HL-60/S4 treated with retinoic acid at 250 ng/mL for 4 days and 3 days (cell line): ENCODE measurements around the gene WDR86.

ENCODE experiments used
- in situ Hi-C: fragments of 300-500 bp; cut with MboI; formaldehyde crosslinking; loops from 2 replicates; pipeline ENCODE4 v1.7.0; 2022; ENCODE audit warnings: low sequenced_read_pairs

Gene WDR86

GRCh38 chr7:151393031-151393977 lies 16.5 kb downstream of the WDR86 start:
- in situ Hi-C loops: no loop called here

GRCh38 chr7:151392426-151392825 lies 17.4 kb downstream of the WDR86 start:
- in situ Hi-C loops: no loop called here

DNA sequence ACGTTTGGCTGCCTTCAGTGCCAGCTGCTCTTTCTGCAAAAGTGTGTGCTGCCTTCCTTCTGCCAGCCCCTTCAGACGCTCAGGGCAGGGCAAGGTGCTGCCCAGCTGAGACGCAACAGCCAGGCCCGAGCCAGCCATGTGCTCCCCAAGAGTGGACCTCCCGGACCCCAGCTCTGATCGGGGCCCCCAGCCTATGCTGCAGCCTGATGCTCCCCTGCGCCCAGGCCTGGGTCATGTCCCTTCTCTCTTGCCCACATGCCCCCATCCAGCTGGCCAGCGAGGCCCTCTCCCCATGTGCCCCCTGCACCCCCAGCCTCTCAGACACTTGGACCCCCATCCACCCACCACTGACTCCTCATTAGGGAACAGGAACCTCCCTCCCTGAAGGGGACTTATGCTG lies 17.8 kb downstream of the WDR86 start:
- in situ Hi-C loops: no loop called here

- in situ Hi-C loops: no loop called here
Measured at GRCh38 chr7:151391358-151391730, 18.5 kb downstream of the WDR86 start.

DNA sequence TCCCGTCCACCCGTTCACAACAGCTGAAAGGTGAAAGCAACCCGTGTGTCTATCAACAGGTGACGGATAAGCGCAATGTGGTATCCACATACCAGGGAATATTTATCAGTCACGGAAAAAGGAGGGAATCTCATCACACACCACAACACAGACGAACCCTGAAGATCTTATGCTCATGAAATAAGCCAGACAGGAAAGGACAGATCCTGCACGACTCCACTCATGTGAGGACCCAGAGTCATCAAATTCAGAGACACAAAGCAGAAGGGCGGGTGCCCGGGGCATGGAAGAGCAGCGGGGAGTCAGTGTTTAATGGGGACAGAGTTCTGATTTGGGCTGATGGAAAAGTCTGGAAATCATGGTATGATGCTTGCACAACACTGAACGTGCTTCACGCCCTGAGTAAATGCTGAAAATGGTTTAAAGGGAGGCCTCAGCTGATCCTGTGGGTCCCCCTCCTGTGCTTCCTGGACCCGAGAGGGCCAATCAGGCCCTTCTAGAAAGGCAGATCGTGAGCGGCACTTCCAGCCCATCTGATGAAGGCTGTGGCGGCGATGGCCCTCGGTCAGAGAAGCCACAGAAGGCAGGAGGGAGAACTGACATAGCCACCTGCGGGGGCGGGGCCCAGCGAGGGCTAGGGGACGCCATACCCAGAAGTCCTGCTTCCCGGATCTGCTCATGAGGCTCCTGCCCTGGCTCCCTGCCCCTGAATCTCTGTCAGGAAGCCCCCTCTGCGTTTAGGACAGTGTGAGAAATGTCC lies 19.1 kb downstream of the WDR86 start:
- in situ Hi-C loops: no loop called here

GRCh38 chr7:151389768-151390597 lies 19.9 kb downstream of the WDR86 start:
- in situ Hi-C loops: no loop called here

GRCh38 chr7:151389096-151389767 lies 20.6 kb downstream of the WDR86 start:
- in situ Hi-C loops: no loop called here

DNA sequence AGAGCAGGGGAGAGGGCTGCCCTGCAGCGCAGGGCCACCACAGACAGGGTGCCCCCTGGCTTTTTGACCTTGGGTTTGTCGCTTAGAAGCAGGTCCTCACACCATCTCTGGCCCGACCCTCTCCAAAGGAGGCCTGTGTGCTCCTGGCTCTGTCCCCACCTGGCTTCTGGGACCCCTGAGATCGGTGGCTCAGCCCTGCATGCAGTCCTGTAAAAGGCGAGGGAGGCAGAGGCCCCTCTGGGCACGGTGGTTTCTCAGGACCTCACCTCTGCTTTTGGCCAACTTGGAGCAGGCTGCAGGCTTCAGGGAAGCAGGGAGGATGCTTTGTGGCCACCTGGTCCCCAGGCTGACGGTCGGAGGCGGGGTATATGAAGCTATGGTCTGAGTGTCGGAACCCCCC lies 21.4 kb downstream of the WDR86 start:
- in situ Hi-C loops: no loop called here

DNA sequence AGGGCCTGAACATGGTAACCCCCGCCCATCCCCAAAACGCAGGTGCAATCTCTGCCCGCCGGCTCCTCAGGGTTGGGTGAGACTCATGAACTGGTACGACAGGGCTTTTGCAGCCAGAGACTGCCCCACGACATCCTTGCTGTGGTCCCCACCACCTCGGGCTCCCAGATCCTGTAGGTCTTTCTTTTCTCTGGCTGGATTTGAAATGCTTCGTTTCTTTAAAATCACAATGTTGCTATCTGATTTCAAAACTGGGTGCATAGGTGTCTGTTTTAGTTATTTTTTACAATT lies 21.9 kb downstream of the WDR86 start:
- in situ Hi-C loops: no loop called here

DNA sequence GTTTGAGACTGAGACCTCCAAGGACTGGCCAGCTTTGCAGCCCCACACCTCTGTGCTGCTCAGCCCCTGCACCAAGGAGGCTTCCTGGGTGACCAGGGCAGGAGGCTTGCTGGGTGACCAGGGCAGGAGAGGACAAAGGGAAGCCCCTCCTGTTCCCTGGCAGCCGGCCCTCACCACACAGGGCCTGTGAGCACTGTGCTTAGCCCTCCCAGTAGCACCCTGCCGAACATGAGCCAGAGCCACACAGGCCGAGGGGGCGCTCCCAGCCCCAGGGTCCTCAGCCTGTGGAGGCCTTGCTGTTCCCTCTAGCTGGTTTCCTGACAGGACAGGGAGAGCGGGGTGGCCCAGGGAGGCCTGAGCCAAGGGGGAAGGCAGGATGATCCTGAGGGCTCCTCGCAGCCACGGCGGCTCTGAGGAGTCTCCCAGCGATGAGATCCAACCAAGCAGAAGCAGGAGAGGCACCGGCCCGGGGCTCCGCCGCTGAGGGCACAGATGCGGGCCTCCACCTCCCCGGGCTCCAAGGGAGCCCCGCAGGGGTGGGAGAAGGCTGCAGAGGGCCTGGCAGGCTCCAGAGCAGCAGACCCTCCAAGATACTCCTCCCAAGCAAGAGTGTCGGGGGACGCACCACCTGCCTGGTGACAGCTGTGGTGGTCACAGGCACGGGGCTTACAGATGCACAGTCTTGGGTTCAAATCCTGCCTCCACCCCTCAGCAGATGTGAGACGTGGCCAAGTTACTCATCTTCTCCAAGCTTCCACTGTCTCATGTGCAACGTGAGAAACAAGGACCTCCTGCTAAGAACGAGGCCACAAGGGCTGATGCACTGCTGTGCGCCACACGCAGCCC lies 22.5 kb downstream of the WDR86 start:
- in situ Hi-C loops: no loop called here

DNA sequence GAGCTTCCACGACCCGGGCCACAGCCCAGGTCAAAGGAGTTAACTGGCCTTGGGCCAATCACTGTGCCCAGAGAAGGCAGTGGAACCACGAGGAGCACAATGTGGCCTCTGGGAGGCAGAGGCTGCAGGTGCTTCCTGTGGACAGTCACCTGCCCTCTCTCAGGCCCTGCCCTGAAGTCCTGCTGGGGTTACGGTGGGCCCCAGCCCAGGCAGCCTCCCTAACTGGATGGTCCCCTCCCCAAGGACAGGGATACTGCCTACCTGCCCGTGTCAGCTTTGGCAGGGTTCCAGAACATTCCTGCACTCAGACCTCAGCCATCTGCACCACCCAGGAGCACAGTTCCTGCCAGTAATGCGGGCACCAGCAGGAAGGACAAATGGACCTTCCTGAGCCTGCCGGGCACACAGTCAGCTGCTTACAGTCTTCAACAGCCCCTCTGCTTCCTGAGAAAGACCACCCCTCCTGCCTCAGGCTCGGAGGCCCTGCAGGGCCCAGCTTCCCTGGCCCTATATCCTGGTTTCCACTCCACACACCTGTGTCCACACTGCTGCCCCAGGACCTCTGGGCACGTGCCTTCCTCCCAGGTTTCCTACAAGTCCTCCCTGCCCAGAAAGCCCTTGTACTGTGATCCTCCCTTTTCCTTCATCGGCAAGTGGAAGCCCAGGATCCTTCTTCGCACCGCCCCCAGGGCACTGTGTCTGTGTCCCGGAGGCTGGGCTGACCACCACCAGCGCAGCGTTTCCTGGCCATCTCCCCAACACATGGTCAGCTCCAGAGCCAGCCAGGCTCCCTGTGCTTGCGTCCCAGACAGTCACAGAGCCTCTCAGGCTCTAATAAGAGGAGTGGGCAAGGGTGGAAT lies 23.3 kb downstream of the WDR86 start:
- in situ Hi-C loops: no loop called here

DNA sequence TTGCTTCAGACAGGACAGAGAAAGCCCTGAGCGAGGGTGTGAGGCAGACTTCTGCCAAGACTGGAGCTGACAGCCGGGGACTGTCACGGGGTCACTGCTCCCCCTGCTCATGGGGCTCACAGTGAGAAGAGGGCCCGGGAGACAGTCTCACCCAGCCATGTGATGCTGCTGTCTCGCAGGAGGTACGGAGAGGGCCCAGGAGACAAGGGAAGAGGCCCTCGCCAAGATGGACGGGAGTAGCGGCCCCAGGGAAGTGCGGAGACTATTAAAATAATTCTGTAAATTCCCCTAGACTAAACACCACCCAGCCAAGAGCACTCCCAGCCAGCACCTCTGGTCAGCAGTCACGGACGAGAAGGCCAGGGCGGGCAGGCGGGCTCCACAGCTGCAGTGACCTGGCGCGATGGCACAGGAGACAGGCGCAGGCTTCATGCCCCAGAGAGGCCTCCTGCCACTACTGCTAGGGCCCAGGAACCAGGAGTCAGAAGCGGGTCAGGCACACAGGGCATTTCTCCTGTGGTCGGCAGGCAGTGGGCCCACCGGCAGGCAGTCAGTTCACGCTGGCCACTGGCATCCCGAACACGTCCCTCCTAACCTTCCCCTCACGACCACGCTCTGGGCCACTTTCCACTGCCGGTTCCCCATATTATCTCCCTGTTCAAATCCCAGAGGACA lies 24.1 kb downstream of the WDR86 start:
- in situ Hi-C loops: no loop called here

DNA sequence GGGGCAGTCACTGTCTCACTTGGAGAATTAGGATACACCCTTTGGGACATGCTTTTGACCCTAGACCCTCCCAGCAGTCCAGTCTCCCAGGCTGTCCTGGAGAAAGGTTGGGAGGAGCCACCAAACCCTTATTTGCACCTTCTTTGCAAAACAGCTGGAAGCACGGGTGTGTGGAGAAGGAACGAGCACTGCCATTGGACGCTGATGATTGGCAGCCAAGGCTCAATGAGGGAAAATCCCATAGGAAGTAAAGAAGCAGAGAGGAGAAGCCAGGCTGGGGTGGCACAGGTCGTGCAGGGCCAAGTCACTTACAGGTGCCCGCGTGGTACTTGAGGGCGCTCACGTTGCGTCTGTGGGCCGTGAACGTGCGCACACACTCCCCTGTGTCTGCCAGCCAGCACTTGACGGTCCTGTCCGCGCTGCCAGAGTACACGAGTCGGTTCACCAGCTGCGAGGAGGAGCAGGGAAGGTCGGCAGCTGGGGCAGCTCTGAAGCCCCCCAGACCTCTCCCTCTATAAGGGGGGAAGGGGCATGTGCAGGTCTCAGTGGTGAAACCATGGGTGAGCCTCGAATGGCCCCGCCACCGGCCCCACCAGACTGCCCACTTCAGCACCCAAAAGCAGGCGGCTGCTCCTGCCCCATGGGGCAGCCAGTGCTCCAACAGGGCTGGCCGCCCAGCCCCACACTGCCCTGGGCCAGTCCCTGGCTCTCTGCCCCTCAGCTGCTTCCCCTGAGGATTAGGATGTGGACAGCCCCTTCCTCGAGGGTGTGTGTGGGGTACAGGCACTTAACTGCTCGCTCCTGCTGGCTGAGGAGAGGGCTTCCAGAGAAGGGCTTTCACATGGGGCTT lies 24.8 kb downstream of the WDR86 start:
- in situ Hi-C loops: no loop called here

- in situ Hi-C loops: no loop called here
Measured at GRCh38 chr7:151384352-151384697, 25.5 kb downstream of the WDR86 start.

DNA sequence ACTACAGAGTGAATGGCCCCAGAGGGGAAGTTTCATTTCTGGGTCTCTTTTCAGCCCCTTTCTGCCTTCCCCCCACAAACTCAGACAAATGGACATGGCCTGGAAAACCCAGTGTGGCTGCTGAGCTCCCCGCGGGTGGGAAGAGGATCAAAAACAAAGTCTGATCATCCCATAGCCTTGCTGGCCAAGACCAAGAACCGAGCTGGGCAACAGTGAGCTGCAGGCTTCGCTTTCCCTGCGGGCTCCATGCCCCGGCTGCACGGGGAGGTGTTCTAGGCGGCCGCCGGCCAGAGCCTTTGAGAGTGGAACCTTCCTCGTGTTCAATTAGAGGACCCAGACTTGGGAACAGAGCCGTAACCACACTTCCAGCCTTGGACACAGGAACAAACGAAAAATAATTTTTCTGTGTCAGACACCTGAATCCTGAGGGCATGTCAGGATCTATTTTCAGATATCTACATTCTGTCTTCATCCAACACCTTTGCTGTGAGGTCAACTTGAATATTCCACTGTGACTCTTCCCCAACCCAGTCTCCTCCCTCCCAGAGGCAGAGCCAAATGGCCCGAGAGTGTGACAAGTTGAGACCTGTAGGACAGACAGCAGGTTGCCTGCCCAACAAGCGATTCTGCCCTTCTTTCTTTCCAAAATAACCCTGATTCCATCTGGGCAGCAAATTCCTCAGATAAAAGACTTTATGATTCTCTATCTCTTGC lies 26.0 kb downstream of the WDR86 start:
- in situ Hi-C loops: no loop called here

DNA sequence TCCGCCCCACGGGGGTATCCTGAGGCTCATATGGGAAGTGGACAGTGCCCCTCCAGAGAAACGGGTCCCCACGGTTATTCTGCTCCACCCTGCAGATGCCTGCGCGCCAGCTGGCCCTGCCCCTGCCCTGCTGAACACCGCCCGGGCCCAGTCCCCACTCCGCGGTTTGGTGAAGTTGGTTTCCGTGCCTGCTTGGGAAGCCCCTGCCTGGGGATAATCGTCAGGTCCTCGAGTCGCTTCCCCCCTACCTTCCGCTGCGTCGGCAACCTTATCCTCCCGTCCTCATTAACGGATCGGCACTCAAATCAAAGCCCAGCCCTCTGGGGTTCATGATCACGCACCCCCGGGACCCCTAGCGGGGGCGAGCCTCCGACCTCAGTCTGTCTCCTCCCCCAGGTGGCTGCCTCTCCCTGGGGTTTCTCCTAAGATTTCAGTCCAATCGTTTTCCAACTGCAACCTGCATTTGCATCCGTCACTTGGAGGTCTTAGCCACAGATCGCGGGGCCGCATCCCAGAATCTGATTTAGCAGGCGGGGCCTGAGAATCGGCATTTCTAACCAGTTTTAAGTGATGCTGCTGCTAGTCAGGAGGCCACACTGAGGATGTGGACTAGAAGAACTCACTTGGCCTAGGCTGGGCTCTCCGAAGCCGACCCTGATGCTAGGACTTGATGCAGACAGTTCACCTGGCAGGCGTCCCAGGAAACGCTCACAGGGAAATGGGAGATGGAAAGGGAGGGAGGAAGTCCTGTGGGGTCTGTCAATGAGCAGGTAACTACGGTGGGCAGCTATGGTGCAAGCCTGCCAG lies 27.6 kb downstream of the WDR86 start:
- in situ Hi-C loops: no loop called here
